ENCODE results near the gene LRFN2.

GRCh38 chr6:40606981-40607380 lies 19.8 kb upstream of the LRFN2 start:
- TF ChIP-seq CTCF (IDR thresholded peaks at IDR 0.05) (no peak), POLR2A (IDR thresholded peaks at IDR 0.05) (no peak)
